CMK (cell line): ENCODE data around the gene GGACT.
"Not testable (repeated sequence)": the region's sequence is repeated elsewhere in the genome, so short reads cannot be mapped to it uniquely, and the experiment has no call there.

Experiments used
- DNase-seq: peaks from one replicate; pipeline ENCODE4 v3.0.0-alpha.2; 2010; ENCODE audit warnings: low read depth

The GGACT gene

DNA sequence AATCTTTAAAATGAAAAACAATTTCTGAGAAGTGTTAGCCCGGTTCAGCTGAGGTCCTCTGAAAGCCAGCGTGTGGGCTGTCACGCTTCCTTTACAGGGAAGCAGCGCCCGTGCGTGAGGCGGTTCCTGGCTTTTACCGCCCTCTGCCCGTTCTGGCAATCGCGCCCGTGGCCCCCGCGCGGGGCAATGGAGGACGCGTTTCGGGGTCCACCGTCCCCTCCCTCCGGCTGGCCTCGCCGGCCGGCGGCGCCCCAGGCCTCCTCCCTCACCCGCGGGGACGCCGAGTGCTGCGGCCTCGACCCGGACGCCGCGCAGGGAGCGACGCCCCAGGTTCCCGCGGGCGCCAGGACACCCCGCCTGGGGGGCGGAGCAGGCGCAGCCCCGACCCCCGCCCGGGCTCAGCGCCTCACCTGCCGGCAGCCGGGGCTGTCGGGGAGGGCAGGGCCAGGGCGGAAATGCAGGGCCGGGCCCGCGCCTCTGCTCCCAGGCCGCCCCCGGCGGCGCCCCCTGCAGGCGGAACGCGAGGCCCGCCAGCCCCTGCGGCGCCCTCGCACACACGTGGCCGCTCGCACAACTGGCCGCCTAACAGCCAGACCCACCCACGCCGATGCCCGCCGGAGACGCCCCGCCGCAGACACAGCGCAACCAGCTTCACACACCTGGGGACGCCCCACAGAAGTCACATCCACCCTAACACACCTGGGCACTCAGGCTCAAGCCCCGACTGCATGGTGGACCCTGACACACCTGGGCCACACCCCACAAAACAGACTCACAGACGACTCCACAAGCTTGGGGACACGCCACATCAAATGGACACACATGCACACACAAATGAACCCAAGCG is at the start of gene GGACT:
Gene GGACT, minus strand, starts transcription at position 459 of the 847 bp plus-strand sequence. CDS start 56,198 bp downstream, outside the sequence.
- DNase-seq, result peak; percentile 73

DNA sequence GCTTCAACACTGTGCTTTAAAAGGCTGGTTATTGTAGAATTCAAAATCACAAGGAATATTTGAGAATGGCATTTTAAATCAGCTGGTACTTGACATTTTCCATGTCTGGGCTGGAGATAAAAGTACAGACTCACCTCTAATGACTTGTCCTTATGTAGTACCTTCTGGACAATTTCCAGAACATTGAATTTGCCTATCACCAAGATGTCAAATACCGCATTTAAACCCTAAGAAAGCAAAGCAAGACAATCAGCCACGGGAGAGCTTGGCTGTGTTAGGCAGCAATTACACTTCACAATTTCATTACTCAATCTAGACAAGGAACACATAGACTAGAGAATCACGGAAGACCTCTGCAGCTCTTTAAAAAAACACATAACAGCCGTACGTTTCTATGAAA is 49.2 kb upstream of the GGACT start:
- no peak for DNase-seq

DNA sequence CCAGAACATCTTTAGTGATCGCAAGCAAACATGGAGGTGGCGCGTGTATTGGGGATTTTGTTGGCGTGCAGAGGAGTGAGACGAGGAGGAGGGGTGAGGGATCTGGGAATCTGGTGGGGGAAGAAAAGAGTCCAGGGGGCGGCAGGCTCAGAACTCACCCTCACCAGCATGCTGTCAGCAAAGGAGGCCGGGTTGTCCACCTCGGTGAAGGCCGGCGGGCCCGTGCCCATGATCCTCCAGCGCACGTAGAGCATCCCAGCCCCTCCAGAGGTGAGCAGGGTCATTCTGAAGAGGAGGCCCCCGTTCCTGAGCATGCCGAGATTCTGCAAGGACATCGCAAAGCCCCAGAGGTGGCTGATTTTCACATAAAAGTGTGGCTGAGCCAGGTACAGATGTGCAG is 48.8 kb upstream of the GGACT start:
- DNase-seq, result no peak

DNA sequence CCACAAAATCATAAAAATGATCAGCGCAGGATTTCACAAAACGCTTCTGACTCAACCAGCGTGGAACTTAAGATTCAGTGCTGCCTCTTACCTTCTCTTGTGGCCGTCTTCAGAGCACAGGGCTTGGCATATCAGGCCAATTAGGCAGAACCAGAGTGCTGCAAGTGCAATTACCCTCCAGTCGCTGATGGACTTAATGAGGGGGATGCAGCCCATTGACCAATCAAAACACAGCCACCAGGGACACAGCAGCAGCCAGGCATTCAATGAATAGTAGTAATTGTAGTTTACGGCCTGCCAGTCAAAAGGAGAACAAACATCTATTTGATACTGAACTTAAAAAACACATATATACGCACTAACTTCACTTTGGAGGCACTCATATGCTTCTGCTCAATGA is 47.9 kb upstream of the GGACT start:
- DNase-seq, result no peak

DNA sequence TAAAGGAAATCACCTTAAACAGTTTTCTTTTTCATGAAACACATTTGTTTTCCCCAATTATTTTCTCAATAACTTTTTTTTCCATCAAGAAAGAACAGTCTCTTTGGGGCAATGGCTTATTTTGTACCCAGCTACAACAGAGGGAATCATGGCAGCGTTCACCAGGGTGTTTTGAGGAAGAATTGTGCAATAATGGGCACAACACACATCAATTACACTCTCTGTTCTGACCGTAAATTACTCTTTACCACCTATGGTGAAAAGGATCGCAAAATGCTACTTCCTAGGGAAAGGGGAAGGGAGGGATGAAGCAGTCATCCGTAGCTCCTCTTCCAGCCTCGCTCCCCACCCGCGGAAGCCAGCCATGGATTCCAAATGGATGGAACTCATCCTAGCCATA is 47.4 kb upstream of the GGACT start:
- no peak for DNase-seq

DNA sequence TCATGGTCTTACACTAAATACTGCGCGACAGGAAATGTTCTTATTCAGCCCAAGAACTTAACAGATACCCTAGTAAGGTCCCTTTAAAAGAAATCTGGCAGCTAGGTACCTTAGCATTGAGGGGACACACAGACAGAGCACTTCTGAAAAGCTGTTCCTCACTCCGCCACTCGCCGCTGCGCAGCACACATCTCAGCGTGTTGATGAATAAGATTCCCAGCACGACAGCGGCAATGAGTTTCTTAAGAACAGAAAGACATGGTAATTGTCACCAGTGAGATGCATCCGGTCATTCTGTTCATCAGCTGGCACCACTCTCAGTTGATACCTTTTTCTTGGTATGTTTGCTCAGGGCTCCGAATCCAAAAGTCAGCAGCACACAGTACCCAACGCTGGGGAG is 46.1 kb upstream of the GGACT start:
- no peak for DNase-seq

DNA sequence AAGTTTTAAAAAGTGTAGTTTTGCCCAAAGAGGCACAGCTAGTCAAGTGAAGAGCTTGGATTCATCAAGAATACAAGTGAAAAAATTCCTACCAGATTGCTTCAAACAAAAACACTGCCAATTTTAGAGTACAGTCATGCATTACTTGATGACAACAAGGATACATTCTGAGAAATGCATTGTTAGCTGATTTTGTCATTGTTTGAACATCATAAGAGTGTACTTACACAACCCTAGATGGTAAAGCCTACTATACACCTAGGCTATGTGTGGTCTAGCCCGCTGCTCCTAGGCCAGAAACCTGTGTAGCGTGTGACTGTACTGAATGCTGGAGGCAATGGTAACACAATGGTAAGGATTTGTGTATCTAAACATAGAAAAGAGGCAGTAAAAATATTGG is 44.9 kb upstream of the GGACT start:
- no peak for DNase-seq

DNA sequence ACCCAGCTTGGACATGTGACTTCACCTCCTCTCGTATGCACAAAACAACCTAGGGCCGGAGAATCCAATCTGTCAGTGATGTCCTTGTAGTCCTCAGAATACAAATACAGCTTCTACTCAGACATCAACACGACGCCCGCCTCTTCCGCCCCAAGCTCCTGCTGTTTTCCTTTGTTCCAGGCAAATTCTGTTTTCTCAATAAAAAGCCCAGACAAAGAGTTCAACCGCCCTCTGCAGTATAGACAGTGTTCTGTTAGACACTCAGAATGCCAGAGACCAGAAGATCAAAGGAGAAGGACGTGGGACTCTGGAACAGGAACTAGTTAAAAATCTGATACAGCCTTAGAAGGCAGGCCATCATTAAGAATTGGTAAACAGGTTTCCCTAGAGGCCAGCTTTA is 42.0 kb upstream of the GGACT start:
- DNase-seq, result no peak

DNA sequence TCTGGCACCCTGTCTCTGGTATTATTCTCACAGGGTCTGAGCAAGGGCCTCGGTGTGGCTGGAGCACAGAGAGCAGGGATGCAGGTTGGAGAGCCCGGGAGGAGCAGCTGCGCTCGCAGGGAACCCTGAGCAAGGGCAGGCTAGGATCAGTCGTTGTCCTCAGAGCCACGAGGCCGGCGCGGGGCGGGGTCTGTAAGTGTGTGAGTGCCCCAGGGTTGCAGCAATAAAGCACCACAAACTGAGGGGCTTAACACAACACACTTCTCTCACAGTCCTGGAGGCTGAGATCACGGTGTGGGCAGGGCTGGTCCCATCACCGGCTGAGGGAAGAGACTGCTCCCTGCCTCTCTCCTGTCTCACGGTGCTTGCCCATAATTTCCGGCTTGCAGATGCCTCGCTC is 38.5 kb upstream of the GGACT start:
- DNase-seq, result no peak

DNA sequence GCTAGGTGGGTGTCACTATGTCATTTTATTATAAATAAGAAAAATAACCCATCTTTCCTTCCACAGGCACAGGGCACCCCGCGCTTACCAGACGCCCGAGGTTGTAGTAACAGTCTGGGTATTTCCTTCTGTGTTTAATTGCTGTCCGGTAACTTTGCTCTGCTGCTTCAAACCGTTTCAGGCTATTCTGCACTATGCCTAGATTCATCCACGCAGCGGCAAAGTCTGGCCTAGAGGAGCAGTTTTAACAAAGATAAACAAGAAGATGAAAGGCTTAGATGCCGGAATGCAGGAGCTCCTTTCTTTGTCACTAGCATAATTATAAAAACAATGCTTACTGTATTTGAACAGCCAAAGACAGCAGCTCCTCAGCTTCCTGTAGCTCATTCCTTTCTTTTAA is 36.9 kb upstream of the GGACT start:
- DNase-seq, result no peak

DNA sequence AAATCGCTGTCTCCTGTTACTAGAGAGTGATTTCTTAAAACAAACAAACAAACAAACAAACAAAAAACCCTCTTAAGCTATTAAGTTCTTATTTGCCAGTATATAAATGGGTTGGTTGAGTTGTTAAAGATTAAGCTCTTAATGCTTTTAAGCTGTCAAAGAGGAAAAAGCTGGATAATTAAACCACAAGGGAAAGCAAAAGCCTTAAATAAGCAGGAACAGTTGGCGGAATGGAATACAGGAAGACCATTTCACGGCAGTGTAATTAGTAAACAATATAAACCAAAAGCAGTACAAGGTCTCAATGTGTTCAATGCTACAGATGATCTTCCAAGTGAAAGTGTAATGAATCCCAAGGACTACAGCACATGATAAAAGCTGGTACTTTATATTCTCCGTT is 32.2 kb upstream of the GGACT start:
- DNase-seq, result no peak

DNA sequence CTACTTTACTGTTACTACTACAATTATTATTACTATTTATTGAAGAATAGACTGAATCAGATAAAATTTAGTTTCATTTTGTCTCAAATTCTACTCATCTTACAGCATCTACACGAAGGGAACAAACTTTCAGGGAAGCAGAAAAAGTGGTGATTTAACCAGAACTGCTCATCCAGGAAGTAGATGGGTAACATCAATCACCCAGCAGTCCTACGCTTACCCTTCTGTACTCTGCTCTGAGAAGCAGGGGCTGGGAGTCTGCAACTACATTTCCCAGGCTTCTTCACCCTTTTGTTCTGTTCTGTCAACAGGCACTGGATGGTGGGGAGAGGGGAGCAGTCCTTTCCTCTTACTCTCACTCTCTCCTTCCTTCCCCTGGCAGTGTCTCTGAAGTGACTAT is 31.4 kb upstream of the GGACT start:
- DNase-seq, result no peak

DNA sequence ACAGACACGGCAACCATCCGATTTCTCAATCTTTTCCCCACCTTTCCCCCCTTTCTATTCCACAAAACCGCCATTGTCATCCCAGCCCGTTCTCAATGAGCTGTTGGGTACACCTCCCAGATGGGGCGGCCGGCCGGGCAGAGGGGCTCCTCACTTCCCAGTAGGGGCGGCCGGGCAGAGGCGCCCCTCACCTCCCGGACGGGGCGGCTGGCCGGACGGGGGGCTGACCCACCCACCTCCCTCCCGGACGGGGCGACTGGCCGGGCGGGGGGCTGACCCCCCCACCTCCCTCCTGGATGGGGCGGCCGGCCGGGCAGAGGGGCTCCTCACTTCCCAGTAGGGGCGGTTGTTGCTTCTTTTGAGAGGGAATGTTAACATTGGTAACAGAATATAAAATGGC is 30.3 kb upstream of the GGACT start:
- not testable (repeated sequence) for DNase-seq

DNA sequence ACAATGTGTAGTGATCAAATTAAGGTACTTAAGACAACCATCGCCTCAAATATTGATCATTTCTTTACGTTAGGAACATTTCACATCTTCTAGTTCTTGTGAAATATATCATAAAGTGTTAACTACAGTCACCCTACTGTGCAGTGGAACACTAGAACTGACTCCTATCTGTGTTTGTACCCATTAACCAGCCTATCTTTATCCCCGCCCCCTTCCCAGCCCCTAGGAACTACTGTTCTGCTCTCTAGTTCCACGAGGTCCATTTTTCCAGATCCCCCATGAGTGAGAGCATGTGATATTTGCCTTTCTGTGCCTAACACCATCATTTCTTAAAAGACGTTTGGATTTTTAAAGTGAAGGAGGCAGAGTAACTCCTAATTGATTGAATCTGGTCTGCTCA is 24.4 kb upstream of the GGACT start:
- DNase-seq, result no peak

DNA sequence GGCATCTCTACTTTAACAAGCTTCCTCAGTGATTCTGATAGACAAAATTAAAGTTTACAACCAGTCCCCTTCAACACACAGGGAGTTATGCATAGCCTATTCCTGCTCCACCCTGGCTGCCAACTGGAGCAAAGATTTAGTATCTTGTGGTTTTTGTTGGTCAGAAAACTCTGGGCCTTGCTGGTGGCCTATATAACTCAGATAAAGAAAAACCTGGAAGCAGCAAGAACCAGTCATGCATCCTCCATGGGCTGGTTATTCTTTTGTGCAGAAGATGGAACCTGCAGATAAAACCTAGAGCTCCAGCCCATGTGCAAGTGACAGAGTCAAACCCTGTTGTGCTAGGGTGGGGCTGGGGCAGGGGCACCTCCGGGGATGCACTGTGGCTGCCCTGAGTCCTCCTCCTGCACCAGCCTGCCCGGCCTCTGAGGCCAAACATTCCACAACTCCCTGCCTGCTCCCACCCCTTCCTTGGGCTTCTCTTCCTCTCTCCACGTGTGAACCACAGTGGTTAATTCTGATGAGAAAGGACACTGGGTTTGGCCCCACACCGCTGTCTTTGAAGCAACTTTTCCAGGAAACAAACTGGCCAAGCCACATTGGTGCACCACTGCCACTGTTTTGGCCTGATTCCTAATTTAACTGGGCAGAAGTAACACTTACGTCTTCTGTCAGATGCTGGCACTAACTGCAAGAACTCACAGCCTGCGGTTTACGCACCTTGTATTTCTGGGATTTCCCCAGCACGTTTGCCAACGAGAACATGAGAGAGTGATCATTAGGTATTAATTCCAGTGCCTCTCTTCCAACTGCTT is 23.3 kb upstream of the GGACT start:
- peak; percentile 50 for DNase-seq

DNA sequence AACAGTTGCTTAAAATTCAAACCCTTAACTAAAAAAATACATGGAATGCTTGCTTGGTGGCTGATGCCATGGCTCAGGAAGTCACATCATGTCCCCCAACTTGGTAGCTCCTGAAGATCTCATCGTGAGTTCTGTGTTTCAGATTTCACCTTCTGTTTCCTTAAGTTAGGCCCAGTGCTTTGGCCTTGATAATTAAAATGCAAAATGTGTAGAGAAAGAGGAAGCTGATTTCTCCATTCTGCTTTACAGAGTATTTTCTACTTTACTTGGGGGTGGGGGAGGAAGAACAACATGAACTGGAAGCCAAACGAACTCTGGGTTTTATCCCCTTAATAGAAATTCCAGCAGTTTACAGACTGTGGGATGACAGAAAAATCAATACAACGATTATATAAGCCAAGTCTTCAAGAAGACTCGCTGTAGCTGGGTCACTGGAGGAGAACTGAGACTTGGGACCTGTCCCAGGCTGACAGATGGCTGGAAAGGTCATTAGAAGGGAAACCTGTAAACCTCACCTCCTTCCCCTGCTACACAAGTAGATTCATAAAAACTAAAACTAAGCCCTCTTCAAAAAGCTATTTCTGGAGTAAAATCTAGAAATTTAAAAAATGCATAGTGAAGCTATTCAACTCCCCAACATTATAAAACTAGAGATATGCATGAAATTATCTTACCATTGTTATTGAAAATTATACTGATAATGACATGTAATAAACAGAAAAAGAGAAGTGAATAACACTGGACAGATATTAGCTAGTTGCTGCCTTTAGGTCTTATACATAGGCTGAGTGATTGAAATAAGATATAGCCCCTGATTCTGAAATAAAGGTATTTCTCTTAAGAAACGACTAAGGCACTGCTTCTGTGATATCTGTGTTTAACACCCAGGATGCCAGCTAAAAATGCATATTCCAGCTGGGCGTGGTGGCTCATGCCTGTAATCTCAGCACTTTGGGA is 22.1 kb upstream of the GGACT start:
- peak; percentile 45 for DNase-seq

DNA sequence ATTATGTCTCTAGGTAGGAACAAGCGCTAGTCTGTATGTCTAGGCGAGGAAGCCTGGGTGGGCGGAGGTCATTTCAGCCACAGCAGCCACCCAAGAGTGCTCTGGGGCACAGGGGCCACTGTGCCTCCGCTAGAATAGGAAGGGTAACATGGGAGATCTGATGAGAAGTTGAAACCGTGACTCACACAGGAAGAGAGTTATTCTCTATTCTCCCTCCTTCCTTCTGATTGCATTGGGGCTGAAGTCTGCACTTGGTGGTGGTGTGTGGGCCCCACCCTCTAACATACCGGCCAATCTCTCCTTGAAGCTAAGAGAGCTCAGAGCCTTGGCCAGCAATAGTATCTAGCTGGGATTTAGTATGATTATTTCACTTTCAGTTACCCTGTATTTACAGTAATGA is 20.3 kb upstream of the GGACT start:
- peak; percentile 71 for DNase-seq

DNA sequence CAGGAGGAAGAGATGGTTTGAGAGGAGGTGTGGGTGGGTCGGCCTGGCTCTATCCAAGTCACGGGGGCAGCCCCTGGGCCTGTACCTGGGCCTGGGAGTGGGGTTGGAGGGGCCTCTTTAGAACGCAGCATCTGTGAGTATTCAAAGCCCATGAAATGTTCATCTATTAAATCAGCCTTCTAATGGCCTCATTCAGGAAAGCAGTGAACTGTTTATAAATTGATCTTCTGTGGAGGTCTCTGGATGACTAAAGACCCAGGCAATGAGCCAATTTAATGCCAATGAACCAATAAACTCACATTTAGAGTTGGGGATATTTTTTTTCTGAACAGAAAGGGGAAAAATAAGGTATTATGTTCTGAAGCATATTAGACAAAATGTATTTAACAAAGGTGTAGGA is 19.9 kb upstream of the GGACT start:
- DNase-seq, result no peak

DNA sequence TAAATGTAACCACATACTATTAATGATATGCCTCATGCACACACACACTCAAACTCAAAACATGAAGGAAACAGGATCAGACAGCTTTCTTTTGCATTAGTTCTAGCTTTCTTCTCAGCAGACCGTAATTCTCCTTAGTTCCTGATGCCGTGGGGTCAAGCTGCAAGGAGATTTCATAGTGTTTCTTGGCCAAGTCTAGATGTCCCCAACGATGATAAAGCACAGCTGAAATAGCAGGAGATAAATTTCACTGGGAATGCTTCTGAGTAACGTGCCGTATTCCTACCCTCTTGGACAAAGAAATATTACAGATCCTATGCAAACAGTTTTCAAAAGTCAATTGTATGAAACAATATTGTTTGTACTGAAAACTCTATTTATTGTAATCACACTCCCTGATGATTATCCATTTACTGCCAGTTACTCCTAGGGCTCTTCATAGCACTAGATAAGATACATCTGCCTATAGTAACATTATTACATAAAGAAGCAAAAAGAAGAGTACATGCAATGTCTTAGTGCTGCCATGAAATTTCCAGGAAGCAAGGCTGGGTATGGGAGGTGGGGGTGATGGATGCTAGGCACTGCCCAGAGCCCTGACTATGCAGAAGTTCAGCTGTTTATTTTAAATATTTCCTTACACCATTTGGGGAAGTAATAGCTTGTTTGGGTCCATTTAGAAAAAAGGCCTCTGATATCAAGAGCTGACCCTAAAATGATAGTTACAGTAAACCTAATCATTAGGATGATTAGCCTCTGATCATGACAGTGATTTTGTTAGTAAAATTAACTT is 16.5 kb upstream of the GGACT start:
- DNase-seq, result no peak

DNA sequence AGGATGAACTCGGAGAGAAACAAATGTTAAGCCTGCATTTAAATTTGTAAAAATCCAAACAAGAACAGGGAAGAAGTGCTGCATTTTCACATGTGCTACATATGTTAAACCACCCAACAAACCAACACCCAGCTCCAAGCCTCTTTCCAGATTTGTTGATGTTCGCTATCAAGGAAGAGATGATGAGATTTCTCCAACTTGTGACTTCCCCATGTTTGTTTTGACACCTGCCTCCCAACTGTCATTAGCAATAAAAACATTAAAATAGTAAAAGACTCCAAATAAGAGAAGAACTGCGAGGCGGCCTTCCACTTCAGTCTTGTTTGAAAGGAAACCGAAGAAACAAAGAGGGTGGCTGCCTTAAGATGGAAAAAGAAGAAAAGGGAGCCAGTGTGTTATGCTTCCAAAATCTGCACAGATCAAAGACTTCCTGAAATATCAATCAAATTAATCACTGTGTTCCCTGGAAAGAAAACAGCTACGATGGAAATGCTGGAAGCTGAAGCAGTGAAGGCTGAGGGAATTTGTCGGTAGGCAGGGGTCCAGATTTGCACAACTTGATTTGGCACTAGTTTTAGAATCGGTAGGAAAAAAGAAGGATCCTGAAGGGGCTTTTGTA is 14.0 kb upstream of the GGACT start:
- no peak for DNase-seq

DNA sequence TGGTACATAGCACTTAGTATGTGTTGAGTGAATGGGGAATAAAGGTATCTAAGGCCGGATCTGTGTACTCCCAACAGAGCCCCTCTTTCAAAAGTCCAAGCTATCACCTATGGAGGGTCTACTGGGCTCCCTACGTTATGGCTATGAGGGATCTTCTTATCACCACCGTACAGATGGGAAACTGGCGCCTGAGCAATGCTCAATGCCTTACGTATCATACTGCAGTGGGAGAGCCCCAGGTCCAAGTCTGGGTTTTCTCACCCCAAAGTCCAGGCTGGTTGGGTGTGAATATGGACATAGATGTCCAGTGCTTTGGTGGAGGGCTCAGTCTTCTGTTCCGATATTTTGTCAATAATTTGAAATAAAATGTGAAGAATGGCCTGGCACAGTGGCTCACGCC is 13.1 kb upstream of the GGACT start:
- DNase-seq, result no peak
